Adrenal gland (tissue), 12 donors: ENCODE data around the gene NOM1. TPM values are rescaled to one million over a fixed set of nuclear protein-coding genes. Genes with fewer than 3 reads are reported as not detected.

Source experiments
- DNase-seq, 7 donors: peaks; one replicate each; pipeline ENCODE4 v3.0.0-alpha.2; 2019 to 2020
- H3K27ac ChIP-seq, 5 donors: fragments of 200-600 bp; sonication (generic) in 4 of 5; 1 replicate in 3 of 5; 2 replicates in 2 of 5; pipeline versions ENCODE4 v1.5.1 to v1.8.0; 2016 to 2020; ENCODE audit warnings: mild to moderate bottlenecking in 1 of 5
- H3K27me3 ChIP-seq: fragments of 200-600 bp; 2 replicates; pipeline ENCODE4 v1.8.0; 2021
- H3K36me3 ChIP-seq, 2 donors: fragments of 200-600 bp; replicated peaks in 1 of 2; 1 replicate in 1 of 2; 2 replicates in 1 of 2; pipeline versions ENCODE4 v1.5.1 to v1.8.0; 2018 to 2022
- H3K4me1 ChIP-seq, 2 donors: fragments of 200-600 bp; replicated peaks in 1 of 2; 1 replicate in 1 of 2; 2 replicates in 1 of 2; pipeline versions ENCODE4 v1.5.1 to v1.8.0; 2018 to 2021
- H3K4me3 ChIP-seq, 4 donors: fragments of 200-600 bp; sonication (generic) in 3 of 4; one replicate each; pipeline ENCODE4 v1.5.1; 2016 to 2018
- H3K9me3 ChIP-seq, 3 donors: fragments of 200-600 bp; sonication (generic) in 1 of 3; replicated peaks in 1 of 3; 1 replicate in 2 of 3; 2 replicates in 1 of 3; pipeline versions ENCODE4 v1.5.1 to v1.8.0; 2016 to 2021
- CTCF ChIP-seq, 6 experiments: fragments of 450-650 bp in 4 of 6; fragments of 200-600 bp in 2 of 6; sonication (generic) in 1 of 6; IDR thresholded peaks; 1 replicate in 5 of 6; 2 replicates in 1 of 6; pipeline versions ENCODE4 v1.5.1 to v1.8.0; 2016 to 2021; ENCODE audit warnings: antibody characterized with exemption in 6 of 6, mild to moderate bottlenecking in 2 of 6, moderate library complexity in 1 of 6
- POLR2A ChIP-seq, 2 donors: fragments of 450-650 bp; IDR thresholded peaks; one replicate each; pipeline ENCODE4 v1.6.1; 2017; ENCODE audit warnings: antibody characterized with exemption in 2 of 2, mild to moderate bottlenecking in 2 of 2, moderate library complexity in 1 of 2
- WGBS, 4 donors: extraction: QIAGEN DNeasy Blood & Tissue Kit in 2 of 4; methylation state at CpG; one replicate each; pipeline versions ENCODE4 v1.1.5 to v1.1.7; 2013 to 2017; 5-methylcytosine and 5-hydroxymethylcytosine counted together
- intact Hi-C, 2 donors: fragments of 100-400 bp; cut with DNase I; formaldehyde crosslinking; loops; one replicate each; pipeline versions ENCODE4 v1.14.1 to v1.15.0; 2022 to 2023
- polyA plus RNA-seq, 3 donors: library from polyadenylated mRNA; stranded (reverse); fragments of 200-250 nt in 2 of 3; fragments of 350-450 nt in 1 of 3; fragmentation: Illumina TruSeq in 1 of 3; extraction: RNeasy Lipid Tissue Mini Kit (QIAGEN cat#74804) in 1 of 3; gene quantifications; one replicate each; pipeline ENCODE4 v1.2.3, GENCODE V29; 2013 to 2014
- total RNA-seq, 9 donors: library from RNA; depleted of rRNA in 4 of 9; stranded (reverse); fragments of >200 nt in 4 of 9; fragments of 120-200 nt in 1 of 9; fragmentation: NEBNext Ultra II Directional in 1 of 9; extraction: Animal tissue kit (Norgen Biotek cat#: 25700) in 1 of 9; gene quantifications; one replicate each; pipeline versions ENCODE4 v1.1.0 to v1.2.4, GENCODE V29; 2013 to 2023
- donor health status: healthy with polysubstance abuse.
- donor health status: Bipolar disorder and iron deficiency.
- donor health status: DM: yes; HTN: yes; CAD: no.
- donor health status: DM: no; HTN: no; CAD: no.
- donor health status: DM: no; HTN: no; CAD: no.
- donor health status: DM: yes; HTN: yes; CAD: no.

NOM1 gene
- total and polyA plus RNA-seq, 12 donors, result 5.6 to 19.8 (median 14.6) TPM

- Histone ChIP-seq H3K9me3 (no peaks in the 10 kb centered on the region), H3K27me3 (peaks cover 14% of the 10 kb centered on the region), H3K4me1 (no peaks in the 10 kb centered on the region), H3K36me3 (no peaks in the 10 kb centered on the region), H3K4me3 (no peak overlapping the region), H3K27ac (no peak overlapping the region)
- no peak for DNase-seq
- no peak for TF ChIP-seq POLR2A (IDR thresholded peaks at IDR 0.05)
- no peak for TF ChIP-seq CTCF (IDR thresholded peaks at IDR 0.05)
- 84 to 93% (median 89%) methylated on average over 13 to 25 of the region's 25 CpGs for WGBS, 4 donors
- intact Hi-C loops, result no loop called here
Measured at GRCh38 chr7:156989766-156990535, 40.4 kb downstream of the NOM1 start.

GRCh38 chr7:156993021-156993924, 43.8 kb downstream of the NOM1 start:
- TF ChIP-seq POLR2A (IDR thresholded peaks at IDR 0.05) (no peak), CTCF (IDR thresholded peaks at IDR 0.05) (no peak)
- H3K27ac ChIP-seq, result no peak overlapping the region
- intact Hi-C loops, result no loop called here
- no peaks in the 10 kb centered on the region for H3K4me1 ChIP-seq
- no peaks in the 10 kb centered on the region for H3K9me3 ChIP-seq
- H3K4me3 ChIP-seq, result no peak overlapping the region
- WGBS, 4 donors, result 52 to 71% (median 59%) methylated on average over 14 to 32 of the region's 32 CpGs
- no peak for DNase-seq
- H3K36me3 ChIP-seq, result no peaks in the 10 kb centered on the region
- H3K27me3 ChIP-seq, result peaks cover 14% of the 10 kb centered on the region

GRCh38 chr7:156993925-156994235, 44.4 kb downstream of the NOM1 start:
- TF ChIP-seq CTCF (IDR thresholded peaks at IDR 0.05), result no peak
- TF ChIP-seq POLR2A (IDR thresholded peaks at IDR 0.05), result no peak
- peaks cover 19% of the 10 kb centered on the region for H3K27me3 ChIP-seq
- no peaks in the 10 kb centered on the region for H3K4me1 ChIP-seq

GRCh38 chr7:156994417-156994816, 44.9 kb downstream of the NOM1 start:
- H3K27me3 ChIP-seq, result peaks cover 24% of the 10 kb centered on the region

More at GRCh38 chr7:156993925-156994235, 44.4 kb downstream of the NOM1 start:
- H3K36me3 ChIP-seq, result no peaks in the 10 kb centered on the region
- WGBS, 4 donors, result 65 to 82% (median 73%) methylated on average over 10 of the region's 10 CpGs
- H3K4me3 ChIP-seq, result no peak overlapping the region
- H3K9me3 ChIP-seq, result no peaks in the 10 kb centered on the region
- intact Hi-C loops, result no loop called here
- no peak for DNase-seq
- H3K27ac ChIP-seq, result no peak overlapping the region

More at GRCh38 chr7:156994417-156994816, 44.9 kb downstream of the NOM1 start:
- TF ChIP-seq CTCF (IDR thresholded peaks at IDR 0.05), result no peak
- intact Hi-C loops, result no loop called here
- H3K4me1 ChIP-seq, result peaks cover 0 to 4% of the 10 kb centered on the region in 2 donors
- WGBS, 4 donors, result 83 to 88% (median 84%) methylated on average over 8 of the region's 8 CpGs
- H3K36me3 ChIP-seq, result no peaks in the 10 kb centered on the region
- DNase-seq, result no peak
- H3K27ac ChIP-seq, result no peak overlapping the region
- H3K4me3 ChIP-seq, result no peak overlapping the region
- H3K9me3 ChIP-seq, result no peaks in the 10 kb centered on the region
